GM13977 (cell line): ENCODE results near the gene ATP6AP1.

ENCODE experiments used
- DNase-seq: peaks from one replicate; pipeline ENCODE4 v3.0.0; 2012; ENCODE audit warnings: low spot score
- CTCF ChIP-seq: IDR thresholded peaks from 2 replicates; pipeline ENCODE4 v1.5.1; 2012; ENCODE audit warnings: mild to moderate bottlenecking, control low read depth; ENCODE audit not compliant: insufficient read depth; ENCODE audit errors: extremely low read depth, missing control alignments
- in situ Hi-C: fragments of 300-500 bp; cut with MboI; formaldehyde crosslinking; loops from one replicate; pipeline ENCODE4 v1.12.0; 2022; ENCODE audit warnings: low sequenced_read_pairs, low pct_unique_long_range_greater_than_20kb, mixed read lengths, inconsistent platforms; ENCODE audit not compliant: unreplicated experiment

ATP6AP1 gene

GRCh38 chrX:154466907-154467306 is 38.4 kb downstream of the ATP6AP1 start:
- DNase-seq, result no peak
- in situ Hi-C loops, result no loop called here
- TF ChIP-seq CTCF, result no peak

GRCh38 chrX:154467556-154467955 is 39.1 kb downstream of the ATP6AP1 start:
- in situ Hi-C loops, result no loop called here
- no peak for DNase-seq
- TF ChIP-seq CTCF, result no peak

- no peak for DNase-seq
- no peak for TF ChIP-seq CTCF
- in situ Hi-C loops, result no loop called here
Observed at GRCh38 chrX:154468217-154468616, 39.7 kb downstream of the ATP6AP1 start.

GRCh38 chrX:154469114-154469513 is 40.6 kb downstream of the ATP6AP1 start:
- in situ Hi-C loops, result no loop called here
- DNase-seq, result no peak
- no peak for TF ChIP-seq CTCF

- in situ Hi-C loops, result no loop called here
- no peak for DNase-seq
- no peak for TF ChIP-seq CTCF
Observed at GRCh38 chrX:154469880-154470279, 41.4 kb downstream of the ATP6AP1 start.

GRCh38 chrX:154470434-154470833 is 42.0 kb downstream of the ATP6AP1 start:
- TF ChIP-seq CTCF, result no peak
- in situ Hi-C loops, result no loop called here

More at GRCh38 chrX:154470434-154470833, 42.0 kb downstream of the ATP6AP1 start:
- no peak for DNase-seq
